ENCODE data around the gene EXOC2. TPM values are rescaled to one million over a fixed set of nuclear protein-coding genes. Genes with fewer than 3 reads are reported as not detected.

EXOC2 gene
- total RNA-seq, 2 experiments from 2014 or later, result 28.4 to 34.6 TPM

GRCh38 chr6:717135-717534 is 24.2 kb upstream of the EXOC2 start:
- no peaks in the 10 kb centered on the region for H3K9me3 Mint-ChIP-seq (ENCODE audit: low read depth)
- ATAC-seq (no peak), DNase-seq (no peak)
- H3K4me1 Mint-ChIP-seq, result peaks cover 14% of the 10 kb centered on the region
- CTCF ChIA-PET, result no interaction called here
- no peak overlapping the region for H3K4me3 Mint-ChIP-seq
- H3K36me3 Mint-ChIP-seq, result peaks cover 3% of the 10 kb centered on the region
- H3K27me3 Mint-ChIP-seq, result no peaks in the 10 kb centered on the region
- no peak overlapping the region for H3K27ac Mint-ChIP-seq

DNA sequence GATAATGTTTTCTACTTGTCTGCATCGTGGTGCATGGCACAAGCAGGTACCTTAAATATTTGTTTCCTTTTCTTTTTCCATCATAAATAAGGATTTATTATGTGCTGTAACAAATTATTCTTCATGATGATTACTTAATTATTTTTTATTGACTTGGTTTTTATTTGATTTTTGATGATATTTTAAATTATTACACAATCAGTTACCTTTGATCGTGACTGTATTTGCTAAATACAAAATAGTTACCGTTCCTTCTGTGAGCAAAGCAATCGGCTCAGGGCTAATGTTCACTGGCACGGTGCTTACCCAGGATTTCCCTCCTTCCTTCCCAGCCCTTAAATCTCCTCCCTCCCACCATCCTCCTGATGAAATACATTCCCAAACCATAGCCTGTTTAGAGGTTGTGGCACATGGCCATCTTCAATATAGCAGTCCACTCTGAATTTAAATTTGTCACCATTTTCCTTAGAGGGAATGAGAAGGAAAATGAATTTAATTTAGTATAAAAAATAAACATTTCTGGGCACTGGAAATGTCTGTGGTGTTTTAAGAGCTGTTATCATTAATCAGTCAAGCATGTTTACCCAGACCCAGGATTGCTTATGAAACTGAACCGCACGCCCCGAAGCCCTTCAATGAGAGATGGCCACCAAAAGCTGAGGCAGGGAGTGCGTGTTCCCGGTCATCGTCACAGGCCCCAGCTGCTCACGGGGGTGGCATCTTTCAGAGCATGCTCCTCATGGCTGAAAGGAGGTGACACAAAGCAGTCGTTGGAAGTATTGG is 23.0 kb upstream of the EXOC2 start:
- H3K4me1 Mint-ChIP-seq, result peaks cover 20% of the 10 kb centered on the region
- no peaks in the 10 kb centered on the region for H3K9me3 Mint-ChIP-seq (ENCODE audit: low read depth)
- no peak overlapping the region for H3K27ac Mint-ChIP-seq
- CTCF ChIA-PET, result no interaction called here
- H3K4me3 Mint-ChIP-seq, result no peak overlapping the region
- H3K27me3 Mint-ChIP-seq, result no peaks in the 10 kb centered on the region
- H3K36me3 Mint-ChIP-seq, result peaks cover 5% of the 10 kb centered on the region
- no peak for ATAC-seq
- DNase-seq, result no peak

- DNase-seq (no peak), ATAC-seq (no peak)
- Mint-ChIP-seq H3K4me1 (peaks cover 31% of the 10 kb centered on the region), H3K9me3 (ENCODE audit: low read depth) (no peaks in the 10 kb centered on the region), H3K27ac (no peak overlapping the region), H3K4me3 (no peak overlapping the region), H3K27me3 (no peaks in the 10 kb centered on the region), H3K36me3 (peaks cover 6% of the 10 kb centered on the region)
- CTCF ChIA-PET, result interaction anchor here (1.0 kb wide), 1 partner anchor 10 kb away, joined by 3 read pairs; no protein-coding TSS in a partner anchor
Measured at GRCh38 chr6:714100-714499, 21.2 kb upstream of the EXOC2 start.

DNA sequence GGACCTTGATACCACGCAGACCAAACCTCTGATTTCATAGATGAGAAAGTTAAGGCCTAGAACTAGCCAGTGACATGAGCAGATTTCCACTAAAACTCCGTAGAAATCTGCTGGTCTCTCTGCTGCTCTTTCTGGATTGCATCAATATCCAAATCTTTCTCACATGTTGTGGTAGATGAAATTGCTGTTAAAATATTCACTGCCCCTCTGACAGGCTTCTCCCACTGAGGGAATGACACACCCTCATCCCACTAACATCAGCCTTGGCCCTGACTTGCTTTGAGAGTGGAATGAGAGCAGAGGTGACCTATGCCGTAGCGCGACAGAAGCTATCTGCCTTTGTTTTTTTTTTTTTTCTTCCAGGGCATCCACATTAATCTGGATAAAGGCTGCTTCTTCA is 20.4 kb upstream of the EXOC2 start:
- no peak overlapping the region for H3K27ac Mint-ChIP-seq
- DNase-seq (no peak), ATAC-seq (no peak)
- H3K4me1 Mint-ChIP-seq, result peaks cover 35% of the 10 kb centered on the region
- H3K36me3 Mint-ChIP-seq, result peaks cover 6% of the 10 kb centered on the region
- CTCF ChIA-PET, result interaction anchor here (1.0 to 3.0 kb wide), 2 partner anchors 8 to 9 kb away, joined by 3 to 33 read pairs; no protein-coding TSS in a partner anchor
- no peak overlapping the region for H3K4me3 Mint-ChIP-seq
- H3K9me3 Mint-ChIP-seq (ENCODE audit: low read depth), result no peaks in the 10 kb centered on the region
- H3K27me3 Mint-ChIP-seq, result no peaks in the 10 kb centered on the region

DNA sequence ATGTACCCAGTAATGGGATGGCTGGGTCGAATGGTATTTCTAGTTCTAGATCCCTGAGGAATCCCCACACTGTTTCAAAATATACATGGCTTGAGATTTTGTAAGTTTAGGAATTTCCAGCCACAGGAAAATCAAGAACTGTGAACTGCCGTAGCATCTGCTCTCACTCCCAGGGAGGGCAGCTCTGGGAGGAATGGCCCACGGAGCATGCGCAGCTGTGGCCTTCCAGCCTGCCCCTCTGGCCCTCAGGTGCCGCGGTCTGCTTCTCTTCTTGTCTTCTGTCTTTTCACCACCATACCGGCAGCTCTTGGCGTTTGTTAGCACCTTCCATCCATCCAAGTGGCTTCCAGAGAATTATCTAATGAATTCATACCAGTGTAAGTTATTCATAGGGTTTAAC is 19.9 kb upstream of the EXOC2 start:
- peaks cover 39% of the 10 kb centered on the region for H3K4me1 Mint-ChIP-seq
- peaks cover 5% of the 10 kb centered on the region for H3K36me3 Mint-ChIP-seq
- CTCF ChIA-PET, result interaction anchor here (3.0 kb wide), 1 partner anchor 8 kb away, joined by 33 read pairs; no protein-coding TSS in a partner anchor
- H3K4me3 Mint-ChIP-seq, result peak overlapping the region; percentile 27
- H3K9me3 Mint-ChIP-seq (ENCODE audit: low read depth), result no peaks in the 10 kb centered on the region
- no peaks in the 10 kb centered on the region for H3K27me3 Mint-ChIP-seq
- H3K27ac Mint-ChIP-seq, result peak overlapping the region; percentile 46
- no peak for ATAC-seq
- no peak for DNase-seq

DNA sequence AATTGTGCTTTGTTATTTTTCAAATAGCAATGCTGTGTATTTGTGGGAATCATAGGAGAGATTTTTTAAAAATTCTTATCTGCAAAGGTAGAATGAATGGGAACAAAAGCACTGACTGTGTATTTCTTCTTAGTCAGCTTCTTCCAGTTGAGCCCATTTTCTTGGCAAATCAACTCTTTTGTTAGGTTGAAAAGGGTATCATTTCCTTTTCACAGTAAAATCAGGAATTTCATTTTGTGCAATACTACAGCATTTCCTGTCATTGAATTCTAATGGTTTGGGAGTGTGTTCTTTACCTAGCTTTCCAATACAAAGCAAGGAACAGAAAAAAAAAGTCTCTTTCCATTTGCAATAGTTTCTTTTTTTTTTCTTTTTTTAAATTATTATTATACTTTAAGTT is 19.0 kb upstream of the EXOC2 start:
- Mint-ChIP-seq H3K9me3 (ENCODE audit: low read depth) (no peaks in the 10 kb centered on the region), H3K27ac (peak overlapping the region; percentile 99), H3K36me3 (peaks cover 5% of the 10 kb centered on the region), H3K27me3 (no peaks in the 10 kb centered on the region), H3K4me1 (peaks cover 39% of the 10 kb centered on the region), H3K4me3 (peak overlapping the region; percentile 92)
- no peak for ATAC-seq
- CTCF ChIA-PET, result interaction anchor here (1.7 to 3.0 kb wide), 3 partner anchors 9 to 119 kb away, joined by 5 to 33 read pairs (median 8); partner anchors contain the start of gene EXOC2
- DNase-seq, result no peak

DNA sequence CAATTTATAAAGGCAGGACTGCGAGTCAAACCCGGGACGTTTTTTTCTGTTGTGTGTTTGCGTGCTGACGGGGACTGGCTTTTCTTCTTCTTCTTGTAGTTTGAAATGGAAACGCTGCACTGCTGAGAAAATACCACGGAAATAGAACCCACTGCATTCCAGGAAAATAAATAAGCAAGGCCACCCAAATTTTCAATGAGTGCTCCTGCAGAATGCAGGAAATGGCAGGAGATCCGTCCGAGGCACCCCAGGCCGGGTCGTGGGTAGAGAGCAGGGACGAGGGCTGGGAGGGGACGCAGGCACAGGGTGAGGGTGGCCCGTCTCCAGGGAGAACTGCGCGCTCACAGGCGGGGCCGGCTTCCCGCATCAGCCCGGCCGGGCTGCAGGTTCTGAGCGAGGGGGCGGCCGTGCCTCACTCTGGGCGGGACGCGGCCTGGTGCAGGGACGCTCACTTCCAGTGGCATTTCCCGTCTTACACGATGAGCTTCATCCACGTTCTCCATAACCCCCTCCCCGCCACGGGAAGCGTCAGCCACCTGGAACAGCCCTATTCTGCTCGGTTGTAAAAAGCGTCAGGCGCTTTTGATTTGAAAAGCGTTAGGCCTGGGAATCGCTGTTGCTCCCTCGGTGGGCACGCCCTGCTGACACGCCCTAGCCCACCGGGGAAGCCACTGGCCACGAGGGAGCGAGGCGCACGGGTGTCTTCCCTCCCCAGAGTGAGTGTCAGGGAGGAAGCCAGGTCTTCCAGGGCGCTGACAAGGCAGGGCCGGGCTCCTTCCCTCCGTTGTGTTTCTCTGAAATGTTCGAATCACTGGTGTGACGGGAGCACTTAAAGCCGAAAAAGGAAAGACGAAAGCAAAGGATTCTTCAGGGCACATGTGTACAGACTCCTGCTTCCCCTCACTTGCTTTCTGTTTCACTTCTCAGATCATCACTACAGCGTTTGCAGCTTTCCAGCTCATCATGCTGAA is 17.9 kb upstream of the EXOC2 start:
- ATAC-seq (peak; percentile 89), DNase-seq (peak; percentile 80)
- CTCF ChIA-PET, result interaction anchor here (1.3 to 7.8 kb wide), 6 partner anchors 10 to 118 kb away, joined by 3 to 41 read pairs (median 6); partner anchors contain the start of gene EXOC2
- H3K9me3 Mint-ChIP-seq (ENCODE audit: low read depth), result no peaks in the 10 kb centered on the region
- no peaks in the 10 kb centered on the region for H3K27me3 Mint-ChIP-seq
- H3K27ac Mint-ChIP-seq, result peak overlapping the region; percentile 99
- H3K4me3 Mint-ChIP-seq, result peak overlapping the region; percentile 92
- H3K4me1 Mint-ChIP-seq, result peaks cover 39% of the 10 kb centered on the region
- H3K36me3 Mint-ChIP-seq, result peaks cover 5% of the 10 kb centered on the region

DNA sequence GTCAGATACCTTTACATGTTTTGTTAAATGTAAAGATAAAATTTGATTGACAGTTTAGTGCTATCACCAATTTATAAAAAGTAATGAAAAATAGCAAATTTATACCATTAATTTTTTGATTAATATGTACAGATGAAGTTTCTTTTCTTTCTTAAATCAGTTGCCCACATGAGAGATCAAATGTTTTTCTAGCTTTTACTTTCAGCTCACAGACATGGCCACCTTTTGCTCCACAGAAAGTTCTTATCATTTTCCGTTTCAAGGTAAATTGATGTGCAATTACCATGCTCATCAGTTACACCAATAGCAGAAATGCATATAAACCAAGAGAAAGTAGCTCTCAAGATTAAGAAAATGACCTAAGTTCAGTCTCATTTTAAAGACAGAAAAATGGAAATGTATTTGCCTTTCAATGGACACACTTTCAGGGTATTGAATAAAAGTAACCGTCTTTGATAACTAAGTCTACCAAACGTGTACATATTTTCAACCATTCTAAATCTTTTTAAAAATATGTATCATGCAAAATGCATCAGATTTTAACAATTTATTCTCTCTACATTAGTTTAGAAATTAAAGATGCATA is 16.6 kb upstream of the EXOC2 start:
- CTCF ChIA-PET, result interaction anchor here (1.3 to 7.8 kb wide), 3 partner anchors 11 to 17 kb away, joined by 3 to 41 read pairs (median 3); partner anchors contain the start of gene EXOC2
- no peaks in the 10 kb centered on the region for H3K27me3 Mint-ChIP-seq
- no peak for DNase-seq
- H3K36me3 Mint-ChIP-seq, result peaks cover 5% of the 10 kb centered on the region
- peak overlapping the region; percentile 92 for H3K4me3 Mint-ChIP-seq
- H3K9me3 Mint-ChIP-seq (ENCODE audit: low read depth), result no peaks in the 10 kb centered on the region
- H3K4me1 Mint-ChIP-seq, result peaks cover 43% of the 10 kb centered on the region
- H3K27ac Mint-ChIP-seq, result peak overlapping the region; percentile 99
- ATAC-seq, result no peak

- H3K36me3 Mint-ChIP-seq, result peaks cover 5% of the 10 kb centered on the region
- H3K4me3 Mint-ChIP-seq, result no peak overlapping the region
- peaks cover 45% of the 10 kb centered on the region for H3K4me1 Mint-ChIP-seq
- no peaks in the 10 kb centered on the region for H3K27me3 Mint-ChIP-seq
- DNase-seq, result no peak
- ATAC-seq, result no peak
- CTCF ChIA-PET, result interaction anchor here (7.8 kb wide), 1 partner anchor 13 kb away, joined by 41 read pairs; no protein-coding TSS in a partner anchor
- no peaks in the 10 kb centered on the region for H3K9me3 Mint-ChIP-seq (ENCODE audit: low read depth)
- H3K27ac Mint-ChIP-seq, result no peak overlapping the region
Measured at GRCh38 chr6:708237-708598, 15.3 kb upstream of the EXOC2 start.

DNA sequence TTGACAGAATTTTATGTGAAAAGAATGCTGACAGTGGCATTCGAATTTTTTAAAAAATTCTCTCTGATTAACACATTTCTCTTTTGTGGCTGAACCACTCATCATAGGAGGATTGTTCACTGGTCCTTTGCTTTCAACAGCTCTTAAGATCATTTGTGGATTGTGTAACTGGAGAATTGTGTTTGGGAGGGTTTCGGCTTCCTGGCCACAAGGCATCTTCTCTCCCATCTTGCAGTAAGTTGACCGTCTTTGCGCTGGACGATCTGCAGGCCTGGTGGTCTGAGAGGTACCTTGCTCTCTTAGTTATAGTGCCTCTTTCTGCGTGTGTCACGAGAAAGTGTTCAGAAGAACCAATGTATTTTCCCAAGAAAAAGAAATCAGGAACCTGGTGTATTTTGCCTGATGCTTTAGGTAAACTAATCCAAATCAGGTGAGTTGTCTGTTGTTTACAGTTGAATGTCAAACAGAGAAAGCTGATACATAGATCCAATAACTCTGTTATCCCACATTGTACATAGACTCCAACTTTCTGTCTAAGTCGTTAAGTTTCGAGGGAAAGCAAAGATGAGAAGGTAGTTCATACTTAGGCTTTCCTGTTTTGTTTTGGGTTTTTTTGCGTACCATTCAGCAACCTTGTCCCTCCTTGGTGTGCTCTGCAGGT is 14.8 kb upstream of the EXOC2 start:
- Mint-ChIP-seq H3K4me1 (peaks cover 42% of the 10 kb centered on the region), H3K9me3 (ENCODE audit: low read depth) (no peaks in the 10 kb centered on the region), H3K36me3 (peaks cover 4% of the 10 kb centered on the region), H3K27ac (no peak overlapping the region), H3K27me3 (no peaks in the 10 kb centered on the region), H3K4me3 (no peak overlapping the region)
- DNase-seq (no peak), ATAC-seq (no peak)
- CTCF ChIA-PET, result interaction anchor here (7.8 kb wide), 1 partner anchor 14 kb away, joined by 41 read pairs; no protein-coding TSS in a partner anchor

DNA sequence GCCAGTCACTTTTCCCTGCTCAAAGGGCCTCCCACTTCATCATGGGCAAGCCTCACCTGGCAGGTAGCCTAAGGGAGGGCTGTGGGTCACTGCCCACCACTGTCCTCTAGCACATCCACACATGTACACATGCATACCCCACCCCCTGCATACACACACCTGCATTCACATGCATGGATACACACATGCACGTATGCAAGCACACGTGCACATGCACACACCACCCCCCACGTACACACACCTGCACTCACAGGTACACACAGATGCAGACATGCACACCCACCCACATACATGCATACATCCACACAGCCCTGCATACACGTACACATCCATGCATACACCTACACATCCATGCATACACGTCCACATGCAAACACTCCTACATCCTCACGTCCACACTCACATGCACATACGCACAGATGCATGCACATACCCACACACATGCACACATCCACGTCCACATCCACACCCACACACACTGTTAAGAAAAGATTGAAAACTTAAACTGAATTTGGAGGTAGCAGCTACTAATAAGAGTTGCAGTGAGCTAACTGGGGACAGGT is 14.0 kb upstream of the EXOC2 start:
- Mint-ChIP-seq H3K4me1 (peaks cover 40% of the 10 kb centered on the region), H3K27ac (no peak overlapping the region), H3K27me3 (peaks cover 5% of the 10 kb centered on the region), H3K9me3 (ENCODE audit: low read depth) (no peaks in the 10 kb centered on the region), H3K36me3 (peaks cover 4% of the 10 kb centered on the region), H3K4me3 (no peak overlapping the region)
- CTCF ChIA-PET, result interaction anchor here (7.8 kb wide), 1 partner anchor 15 kb away, joined by 41 read pairs; no protein-coding TSS in a partner anchor
- no peak for ATAC-seq
- no peak for DNase-seq

DNA sequence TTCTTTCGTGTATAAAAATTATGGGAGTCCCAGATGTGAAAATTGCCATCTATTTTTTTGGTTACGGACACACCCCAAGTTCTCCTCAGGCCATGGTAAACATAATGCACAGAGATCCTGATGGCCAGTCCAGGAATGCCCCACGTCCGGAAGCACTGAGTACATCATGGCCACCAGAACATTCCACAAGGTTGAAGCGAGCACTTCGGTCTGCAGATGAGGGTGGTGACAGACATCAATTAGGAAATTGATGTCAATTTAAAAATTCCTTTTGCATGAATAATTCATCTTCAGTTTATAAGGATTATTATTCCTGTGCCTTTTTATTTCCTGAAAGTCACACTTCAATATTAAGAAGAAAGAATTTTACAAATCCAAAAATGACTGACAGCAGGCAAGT is 13.2 kb upstream of the EXOC2 start:
- DNase-seq, result no peak
- Mint-ChIP-seq H3K9me3 (ENCODE audit: low read depth) (no peaks in the 10 kb centered on the region), H3K36me3 (peaks cover 2% of the 10 kb centered on the region), H3K4me1 (peaks cover 35% of the 10 kb centered on the region), H3K27me3 (peaks cover 7% of the 10 kb centered on the region), H3K27ac (no peak overlapping the region), H3K4me3 (no peak overlapping the region)
- no peak for ATAC-seq
- CTCF ChIA-PET, result interaction anchor here (1.3 to 7.8 kb wide), 3 partner anchors 10 to 315 kb away, joined by 3 to 41 read pairs (median 5); partner anchors contain the start of gene IRF4
